ENCODE data around the gene SLC5A11. TPM values are rescaled to one million over a fixed set of nuclear protein-coding genes. Genes with fewer than 3 reads are reported as not detected.

SLC5A11 gene
- total and polyA plus RNA-seq, 2 of the 13 experiments (the other 11 are each of a cell fraction or from before 2014, with no cell fraction given): 1.2 to 3.3 TPM

DNA sequence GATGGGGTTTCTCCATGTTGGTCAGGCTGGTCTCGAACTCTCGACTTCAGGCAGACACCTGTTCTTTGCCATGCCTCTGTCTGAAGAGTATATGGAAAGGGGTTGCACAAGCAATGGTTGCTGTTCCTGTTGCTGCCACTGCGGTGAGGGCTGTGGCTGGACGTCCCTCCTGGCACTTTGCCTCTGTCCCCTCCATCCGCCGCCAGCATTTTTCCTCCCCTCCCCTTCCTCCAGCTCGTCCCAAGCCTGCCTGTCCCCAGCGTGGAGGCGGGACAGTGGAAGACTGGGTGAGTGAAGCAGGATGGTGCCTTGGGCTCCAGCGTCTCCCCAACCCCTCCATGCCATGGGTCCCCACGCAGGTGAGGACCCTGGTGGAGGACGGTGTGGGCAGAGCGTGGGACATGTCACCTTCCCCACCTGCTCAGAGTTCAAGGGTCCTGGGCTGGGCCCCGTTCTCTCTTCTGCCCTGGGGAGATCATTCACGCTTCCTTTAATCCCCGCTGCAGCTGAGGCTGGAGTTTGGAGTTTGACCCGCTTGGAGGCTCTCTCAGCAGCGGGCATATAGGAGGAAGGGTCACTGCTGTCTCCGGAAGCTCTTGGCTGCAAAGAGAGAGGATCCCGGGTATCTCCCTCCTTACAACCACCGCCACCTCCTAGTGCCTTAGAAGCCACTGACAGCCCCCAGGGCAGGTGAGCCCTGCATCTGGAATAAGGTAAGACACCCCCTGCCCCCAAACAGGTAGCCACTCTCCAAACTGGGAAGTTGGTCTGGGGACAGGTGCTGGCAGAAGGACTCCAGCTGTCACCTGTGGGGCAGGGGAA is at the start of gene SLC5A11 (continued):
- TF ChIP-seq, protein P1, sequence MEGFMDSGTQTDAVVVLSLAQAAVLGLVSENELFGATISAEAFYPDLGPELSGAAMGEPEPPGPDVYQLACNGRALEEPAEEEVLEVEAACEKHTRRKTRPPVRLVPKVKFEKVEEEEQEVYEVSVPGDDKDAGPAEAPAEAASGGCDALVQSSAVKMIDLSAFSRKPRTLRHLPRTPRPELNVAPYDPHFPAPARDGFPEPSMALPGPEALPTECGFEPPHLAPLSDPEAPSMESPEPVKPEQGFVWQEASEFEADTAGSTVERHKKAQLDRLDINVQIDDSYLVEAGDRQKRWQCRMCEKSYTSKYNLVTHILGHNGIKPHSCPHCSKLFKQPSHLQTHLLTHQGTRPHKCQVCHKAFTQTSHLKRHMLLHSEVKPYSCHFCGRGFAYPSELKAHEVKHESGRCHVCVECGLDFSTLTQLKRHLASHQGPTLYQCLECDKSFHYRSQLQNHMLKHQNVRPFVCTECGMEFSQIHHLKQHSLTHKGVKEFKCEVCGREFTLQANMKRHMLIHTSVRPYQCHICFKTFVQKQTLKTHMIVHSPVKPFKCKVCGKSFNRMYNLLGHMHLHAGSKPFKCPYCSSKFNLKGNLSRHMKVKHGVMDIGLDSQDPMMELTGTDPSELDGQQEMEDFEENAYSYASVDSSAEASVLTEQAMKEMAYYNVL (CRISPR knock-in tag; IDR thresholded peaks at IDR 0.05; ENCODE audit: borderline replicate concordance): peak; percentile 90; the same call in 1 of the 2 replicates
- TF ChIP-seq RXRB (CRISPR knock-in tag; IDR thresholded peaks at IDR 0.05; ENCODE audit: borderline replicate concordance): 0 out of 2 replicates have a peak, but pooled peaks have one; percentile 21
- TF ChIP-seq CCAR2 (optimal IDR thresholded peaks at IDR 0.05; ENCODE audit: low read depth, low read length): peak; percentile 1
- TF ChIP-seq, protein P2, sequence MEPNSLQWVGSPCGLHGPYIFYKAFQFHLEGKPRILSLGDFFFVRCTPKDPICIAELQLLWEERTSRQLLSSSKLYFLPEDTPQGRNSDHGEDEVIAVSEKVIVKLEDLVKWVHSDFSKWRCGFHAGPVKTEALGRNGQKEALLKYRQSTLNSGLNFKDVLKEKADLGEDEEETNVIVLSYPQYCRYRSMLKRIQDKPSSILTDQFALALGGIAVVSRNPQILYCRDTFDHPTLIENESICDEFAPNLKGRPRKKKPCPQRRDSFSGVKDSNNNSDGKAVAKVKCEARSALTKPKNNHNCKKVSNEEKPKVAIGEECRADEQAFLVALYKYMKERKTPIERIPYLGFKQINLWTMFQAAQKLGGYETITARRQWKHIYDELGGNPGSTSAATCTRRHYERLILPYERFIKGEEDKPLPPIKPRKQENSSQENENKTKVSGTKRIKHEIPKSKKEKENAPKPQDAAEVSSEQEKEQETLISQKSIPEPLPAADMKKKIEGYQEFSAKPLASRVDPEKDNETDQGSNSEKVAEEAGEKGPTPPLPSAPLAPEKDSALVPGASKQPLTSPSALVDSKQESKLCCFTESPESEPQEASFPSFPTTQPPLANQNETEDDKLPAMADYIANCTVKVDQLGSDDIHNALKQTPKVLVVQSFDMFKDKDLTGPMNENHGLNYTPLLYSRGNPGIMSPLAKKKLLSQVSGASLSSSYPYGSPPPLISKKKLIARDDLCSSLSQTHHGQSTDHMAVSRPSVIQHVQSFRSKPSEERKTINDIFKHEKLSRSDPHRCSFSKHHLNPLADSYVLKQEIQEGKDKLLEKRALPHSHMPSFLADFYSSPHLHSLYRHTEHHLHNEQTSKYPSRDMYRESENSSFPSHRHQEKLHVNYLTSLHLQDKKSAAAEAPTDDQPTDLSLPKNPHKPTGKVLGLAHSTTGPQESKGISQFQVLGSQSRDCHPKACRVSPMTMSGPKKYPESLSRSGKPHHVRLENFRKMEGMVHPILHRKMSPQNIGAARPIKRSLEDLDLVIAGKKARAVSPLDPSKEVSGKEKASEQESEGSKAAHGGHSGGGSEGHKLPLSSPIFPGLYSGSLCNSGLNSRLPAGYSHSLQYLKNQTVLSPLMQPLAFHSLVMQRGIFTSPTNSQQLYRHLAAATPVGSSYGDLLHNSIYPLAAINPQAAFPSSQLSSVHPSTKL (CRISPR knock-in tag; IDR thresholded peaks at IDR 0.05): peak; percentile 63
- peak; percentile 20; the same call in 1 of the 2 replicates for TF ChIP-seq ZNF556 (CRISPR knock-in tag; IDR thresholded peaks at IDR 0.05; ENCODE audit: borderline replicate concordance)
- TF ChIP-seq ZNF24 (IDR thresholded peaks at IDR 0.05): no peak
- TF ChIP-seq ARNT2 (CRISPR knock-in tag; IDR thresholded peaks at IDR 0.05; ENCODE audit: low read depth): peak; percentile 37; the same call in 1 of the 2 replicates
- TF ChIP-seq, protein P3, sequence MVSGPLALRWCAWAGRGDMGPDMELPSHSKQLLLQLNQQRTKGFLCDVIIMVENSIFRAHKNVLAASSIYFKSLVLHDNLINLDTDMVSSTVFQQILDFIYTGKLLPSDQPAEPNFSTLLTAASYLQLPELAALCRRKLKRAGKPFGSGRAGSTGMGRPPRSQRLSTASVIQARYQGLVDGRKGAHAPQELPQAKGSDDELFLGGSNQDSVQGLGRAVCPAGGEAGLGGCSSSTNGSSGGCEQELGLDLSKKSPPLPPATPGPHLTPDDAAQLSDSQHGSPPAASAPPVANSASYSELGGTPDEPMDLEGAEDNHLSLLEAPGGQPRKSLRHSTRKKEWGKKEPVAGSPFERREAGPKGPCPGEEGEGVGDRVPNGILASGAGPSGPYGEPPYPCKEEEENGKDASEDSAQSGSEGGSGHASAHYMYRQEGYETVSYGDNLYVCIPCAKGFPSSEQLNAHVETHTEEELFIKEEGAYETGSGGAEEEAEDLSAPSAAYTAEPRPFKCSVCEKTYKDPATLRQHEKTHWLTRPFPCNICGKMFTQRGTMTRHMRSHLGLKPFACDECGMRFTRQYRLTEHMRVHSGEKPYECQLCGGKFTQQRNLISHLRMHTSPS (CRISPR knock-in tag; IDR thresholded peaks at IDR 0.05; ENCODE audit: low read depth): peak; percentile 77; the same call in 1 of the 2 replicates
- TF ChIP-seq, protein P4, sequence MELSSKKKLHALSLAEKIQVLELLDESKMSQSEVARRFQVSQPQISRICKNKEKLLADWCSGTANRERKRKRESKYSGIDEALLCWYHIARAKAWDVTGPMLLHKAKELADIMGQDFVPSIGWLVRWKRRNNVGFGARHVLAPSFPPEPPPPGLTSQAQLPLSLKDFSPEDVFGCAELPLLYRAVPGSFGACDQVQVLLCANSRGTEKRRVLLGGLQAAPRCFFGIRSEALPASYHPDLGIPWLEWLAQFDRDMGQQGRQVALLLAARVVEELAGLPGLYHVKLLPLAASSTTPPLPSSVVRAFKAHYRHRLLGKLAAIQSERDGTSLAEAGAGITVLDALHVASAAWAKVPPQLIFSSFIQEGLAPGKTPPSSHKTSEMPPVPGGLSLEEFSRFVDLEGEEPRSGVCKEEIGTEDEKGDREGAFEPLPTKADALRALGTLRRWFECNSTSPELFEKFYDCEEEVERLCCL (CRISPR knock-in tag; IDR thresholded peaks at IDR 0.05; ENCODE audit: borderline replicate concordance): no peak
- peak; percentile 80; the same call in 1 of the 2 replicates for TF ChIP-seq ZNF441 (CRISPR knock-in tag; IDR thresholded peaks at IDR 0.05; ENCODE audit: borderline replicate concordance)
- TF ChIP-seq, protein P5, sequence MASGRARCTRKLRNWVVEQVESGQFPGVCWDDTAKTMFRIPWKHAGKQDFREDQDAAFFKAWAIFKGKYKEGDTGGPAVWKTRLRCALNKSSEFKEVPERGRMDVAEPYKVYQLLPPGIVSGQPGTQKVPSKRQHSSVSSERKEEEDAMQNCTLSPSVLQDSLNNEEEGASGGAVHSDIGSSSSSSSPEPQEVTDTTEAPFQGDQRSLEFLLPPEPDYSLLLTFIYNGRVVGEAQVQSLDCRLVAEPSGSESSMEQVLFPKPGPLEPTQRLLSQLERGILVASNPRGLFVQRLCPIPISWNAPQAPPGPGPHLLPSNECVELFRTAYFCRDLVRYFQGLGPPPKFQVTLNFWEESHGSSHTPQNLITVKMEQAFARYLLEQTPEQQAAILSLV (CRISPR knock-in tag; IDR thresholded peaks at IDR 0.05; ENCODE audit: borderline replicate concordance): peak; percentile 47; the same call in 1 of the 2 replicates
- TF ChIP-seq, protein P6, sequence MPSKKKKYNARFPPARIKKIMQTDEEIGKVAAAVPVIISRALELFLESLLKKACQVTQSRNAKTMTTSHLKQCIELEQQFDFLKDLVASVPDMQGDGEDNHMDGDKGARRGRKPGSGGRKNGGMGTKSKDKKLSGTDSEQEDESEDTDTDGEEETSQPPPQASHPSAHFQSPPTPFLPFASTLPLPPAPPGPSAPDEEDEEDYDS (CRISPR knock-in tag; IDR thresholded peaks at IDR 0.05): peak; percentile 45; the same call in 1 of the 2 replicates

Measured in HepG2 (cell line).